A549 (cell line): ENCODE measurements around the gene GAMT. TPM values are rescaled to one million over a fixed set of nuclear protein-coding genes. Genes with fewer than 3 reads are reported as not detected.

ENCODE experiments used
- ATAC-seq, 2 experiments: fragments of 200-7000 bp in 1 of 2; fragments of >200 bp in 1 of 2; cut with Nextera tagmentation in 1 of 2; cut with Tn5 transposase in 1 of 2; 3 replicates each; pipeline versions ENCODE4 v1.8.0 to v1.9.1; 2018 to 2020; ENCODE audit warnings: mild to moderate bottlenecking in 1 of 2, moderate library complexity in 1 of 2
- CTCF ChIA-PET: fragments of 300-600 bp; sonication (Branson Sonifier 250); formaldehyde crosslinking; extraction: SDS; loops from one replicate; lab custom pipeline; 2021; ENCODE audit warnings: antibody characterized with exemption, inconsistent platforms; lab: Yijun Ruan, JAX
- POLR2A ChIA-PET: fragments of 350-600 bp; formaldehyde crosslinking; extraction: SDS; loops from one replicate; lab custom pipeline; 2021; ENCODE audit warnings: antibody characterized with exemption, inconsistent platforms; lab: Yijun Ruan, JAX
- DNase-seq, 2 experiments: peaks; one replicate each; pipeline versions ENCODE4 v3.0.0 to v3.0.0-alpha.2; 2011 to 2016; ENCODE audit warnings: low read depth in 1 of 2, low spot score in 1 of 2
- FAIRE-seq: peaks from 2 replicates; lab custom pipeline; 2011; peaks lifted over from hg19 to GRCh38; lab: Jason Lieb, UNC
- H3K27ac ChIP-seq, 2 experiments: fragments of >200 bp; sonication (Bioruptor Twin); formaldehyde crosslinking; 3 replicates each; pipeline ENCODE4 v1.5.1; 2016 to 2017
- H3K4me1 ChIP-seq: fragments of >200 bp; sonication (Bioruptor Twin); formaldehyde crosslinking; 3 replicates; pipeline ENCODE4 v1.6.1; 2016
- H3K4me2 ChIP-seq: fragments of >200 bp; sonication (Bioruptor Twin); formaldehyde crosslinking; 3 replicates; pipeline ENCODE4 v1.6.1; 2016
- H3K4me3 ChIP-seq: fragments of >200 bp; sonication (Bioruptor Twin); formaldehyde crosslinking; 3 replicates; pipeline ENCODE4 v1.5.1; 2016
- H3K9me3 ChIP-seq: fragments of >200 bp; sonication (Bioruptor Twin); formaldehyde crosslinking; 3 replicates; pipeline ENCODE4 v1.6.1; 2016
- ATOH8 ChIP-seq: fragments of 250-450 bp; sonication (Bioruptor Pico); IDR thresholded peaks from 2 replicates; pipeline ENCODE4 v1.5.0; 2020; ENCODE audit warnings: low read depth, mild to moderate bottlenecking, moderate library complexity
- BHLHE40 ChIP-seq: IDR thresholded peaks from 2 replicates; pipeline ENCODE4 v1.6.1; 2012; ENCODE audit warnings: low read depth, low read length, inconsistent platforms
- CHD4 ChIP-seq: fragments of 200-600 bp; sonication (generic); IDR thresholded peaks from 2 replicates; pipeline ENCODE4 v1.6.1; 2016; ENCODE audit warnings: antibody characterized with exemption, mild to moderate bottlenecking, borderline replicate concordance
- CTCF ChIP-seq: fragments of >200 bp; sonication (Bioruptor Twin); formaldehyde crosslinking; IDR thresholded peaks from 3 replicates; pipeline ENCODE4 v1.5.1; 2016
- E2F6 ChIP-seq: IDR thresholded peaks from 2 replicates; pipeline ENCODE4 v1.6.1; 2012; ENCODE audit warnings: low read depth, borderline replicate concordance
- EHF ChIP-seq: fragments of 250-450 bp; sonication (Bioruptor Pico); IDR thresholded peaks from 2 replicates; pipeline ENCODE4 v1.5.0; 2020; ENCODE audit warnings: mild to moderate bottlenecking
- EHMT2 ChIP-seq: fragments of 200-600 bp; sonication (generic); IDR thresholded peaks from 2 replicates; pipeline ENCODE4 v1.6.1; 2016; ENCODE audit warnings: antibody characterized with exemption, low read depth, mild to moderate bottlenecking, moderate library complexity
- ELK1 ChIP-seq: fragments of 150-350 bp; IDR thresholded peaks from 2 replicates; pipeline ENCODE4 v1.6.1; 2014; ENCODE audit warnings: low read depth, mild to moderate bottlenecking, low read length
- EP300 ChIP-seq, 2 experiments: fragments of >200 bp; sonication (Bioruptor Twin); formaldehyde crosslinking; IDR thresholded peaks; 2 replicates in 1 of 2; 3 replicates in 1 of 2; pipeline ENCODE4 v1.6.1; 2016 to 2017
- ESRRA ChIP-seq: fragments of 150-350 bp; IDR thresholded peaks from 2 replicates; pipeline ENCODE4 v1.6.1; 2014; ENCODE audit warnings: mild to moderate bottlenecking, low read length, borderline replicate concordance
- FOSL2 ChIP-seq, 2 experiments: fragments of 450-650 bp in 1 of 2; fragments of >200 bp in 1 of 2; sonication (Bioruptor Twin) in 1 of 2; formaldehyde crosslinking; IDR thresholded peaks; 2 replicates each; pipeline versions ENCODE4 v1.5.0 to v1.6.1; 2016 to 2020; ENCODE audit warnings: mild to moderate bottlenecking in 1 of 2, moderate library complexity in 1 of 2
- FOXS1 ChIP-seq: fragments of 250-450 bp; sonication (Bioruptor Pico); IDR thresholded peaks from 2 replicates; pipeline ENCODE4 v1.5.0; 2020; ENCODE audit warnings: mild to moderate bottlenecking, moderate library complexity
- HMGXB4 ChIP-seq: fragments of 250-450 bp; sonication (Bioruptor Pico); IDR thresholded peaks from 2 replicates; pipeline ENCODE4 v1.5.0; 2021; ENCODE audit warnings: mild to moderate bottlenecking, moderate library complexity, borderline replicate concordance
- JUN ChIP-seq, 2 experiments: fragments of >200 bp; sonication (Bioruptor Twin); formaldehyde crosslinking; IDR thresholded peaks; 2 replicates in 1 of 2; 3 replicates in 1 of 2; pipeline ENCODE4 v1.6.1; 2016 to 2017
- KDM1A ChIP-seq: fragments of 200-600 bp; sonication (generic); IDR thresholded peaks from 2 replicates; pipeline ENCODE4 v1.6.1; 2016; ENCODE audit warnings: low read depth, mild to moderate bottlenecking
- KDM5A ChIP-seq: fragments of 200-600 bp; sonication (generic); IDR thresholded peaks from 2 replicates; pipeline ENCODE4 v1.6.1; 2016; ENCODE audit warnings: antibody characterized with exemption, mild to moderate bottlenecking
- MAFK ChIP-seq: fragments of 450-650 bp; IDR thresholded peaks from 2 replicates; pipeline ENCODE4 v1.6.1; 2014; ENCODE audit not compliant: partially characterized antibody
- NFE2L2 ChIP-seq: fragments of 150-350 bp; conservative IDR thresholded peaks from 2 replicates; pipeline ENCODE4 v1.6.1; 2014; ENCODE audit warnings: low read length
- PBX3 ChIP-seq: IDR thresholded peaks from 2 replicates; pipeline ENCODE4 v1.6.1; 2012
- PHF8 ChIP-seq: fragments of 200-600 bp; sonication (generic); IDR thresholded peaks from 2 replicates; pipeline ENCODE4 v1.6.1; 2016; ENCODE audit warnings: low read depth, mild to moderate bottlenecking, antibody characterized with exemption, moderate library complexity, borderline replicate concordance
- POLR2A ChIP-seq: IDR thresholded peaks from 2 replicates; pipeline ENCODE4 v1.6.1; 2012; ENCODE audit warnings: mild to moderate bottlenecking, low read length
- RAD21 ChIP-seq, 2 experiments: fragments of >200 bp in 1 of 2; sonication (Bioruptor Twin) in 1 of 2; formaldehyde crosslinking in 1 of 2; IDR thresholded peaks in 1 of 2; conservative IDR thresholded peaks in 1 of 2; 2 replicates in 1 of 2; 3 replicates in 1 of 2; pipeline ENCODE4 v1.6.1; 2012 to 2018; ENCODE audit warnings: inconsistent platforms in 1 of 2
- REST ChIP-seq: fragments of 200-600 bp; sonication (generic); IDR thresholded peaks from 2 replicates; pipeline ENCODE4 v1.6.1; 2016; ENCODE audit warnings: antibody characterized with exemption, mild to moderate bottlenecking, moderate library complexity
- SMC3 ChIP-seq: fragments of >200 bp; sonication (Bioruptor Twin); formaldehyde crosslinking; IDR thresholded peaks from 3 replicates; pipeline ENCODE4 v1.6.1; 2018; ENCODE audit warnings: inconsistent platforms
- SREBF2 ChIP-seq: fragments of 450-650 bp; IDR thresholded peaks from 2 replicates; pipeline ENCODE4 v1.6.1; 2014; ENCODE audit warnings: mild to moderate bottlenecking, moderate library complexity
- TP53 ChIP-seq: fragments of 250-450 bp; sonication (Bioruptor Pico); IDR thresholded peaks from 2 replicates; pipeline ENCODE4 v1.5.0; 2021; ENCODE audit warnings: mild to moderate bottlenecking, moderate library complexity
- ZNF302 ChIP-seq: fragments of 250-450 bp; sonication (Bioruptor Pico); IDR thresholded peaks from 2 replicates; pipeline ENCODE4 v1.9.0; 2021; ENCODE audit warnings: inconsistent platforms, mild to moderate bottlenecking, moderate library complexity
- WGBS: methylation state at CpG from one replicate; pipeline ENCODE4 v1.1.6; 2017; ENCODE audit errors: missing lambda C conversion rate; 5-methylcytosine and 5-hydroxymethylcytosine counted together
- polyA plus RNA-seq, 4 experiments: library from polyadenylated mRNA; depleted of rRNA in 3 of 4; stranded (reverse); fragments of >200 nt; fragmentation: RNase III in 1 of 4; extraction: RNeasy Plus Mini Kit Qiagen cat#74134 plus additional on column Dnase treatment in 1 of 4; gene quantifications; 2 replicates in 3 of 4; 3 replicates in 1 of 4; pipeline ENCODE4 v1.2.3, GENCODE V29; 2011 to 2017

Gene GAMT
- polyA plus RNA-seq, 2 of the 4 experiments (the other 2 are of a cell fraction) = 13.6 to 26.0 TPM

GRCh38 chr19:1445185-1445931 is 44.0 kb upstream of the GAMT start:
- H3K4me3 ChIP-seq = peak overlapping the region; percentile 63
- ATAC-seq = peak; percentile 58 to 84
- WGBS = 0% methylated on average over 1 of the region's 70 CpGs
- CTCF ChIA-PET = interaction anchor here (0.6 to 2.9 kb wide), 27 partner anchors 9 to 381 kb away, joined by 3 to 34 read pairs (median 3); partner anchors contain the start of gene FAM174C
- POLR2A ChIA-PET = interaction anchor here (0.7 to 1.9 kb wide), 4 partner anchors 8 to 177 kb away, joined by 3 to 5 read pairs (median 3); partner anchors contain the start of gene CIRBP
- FAIRE-seq = no peak
- H3K9me3 ChIP-seq = no peaks in the 10 kb centered on the region
- H3K27ac ChIP-seq = peak overlapping the region; percentile 79 to 96
- H3K4me2 ChIP-seq = peak overlapping the region; percentile 91
- peak; percentile 70 to 84 for DNase-seq
- H3K4me1 ChIP-seq = peaks cover 48% of the 10 kb centered on the region
- TF ChIP-seq EHF (CRISPR knock-in tag) (no peak), PBX3 (no peak), PHF8 (0 out of 2 replicates have a peak, but pooled peaks have one; percentile 8), ELK1 (no peak), CTCF (peak; percentile 69), TP53 (no peak), REST (no peak), RAD21 (conservative IDR thresholded peaks at IDR 0.05 in 1 of 2, IDR thresholded peaks at IDR 0.05 in 1 of 2) (peak; percentile 26 to 37), MAFK (no peak), KDM1A (no peak), ATOH8 (no peak), EP300 (IDR thresholded peaks at IDR 0.05) (no peak), KDM5A (no peak), JUN (IDR thresholded peaks at IDR 0.05) (peak in 1 of 2 experiments; percentile 64; a peak in 1 of 5 replicates), ZNF302 (no peak), NFE2L2 (no peak), FOXS1 (no peak), BHLHE40 (no peak), SREBF2 (no peak), ESRRA (no peak), EHMT2 (no peak), SMC3 (peak; percentile 37; the same call in 2 of the 3 replicates), E2F6 (peak; percentile 35; the same call in 1 of the 2 replicates), FOSL2 (IDR thresholded peaks at IDR 0.05) (no peak), FOSL2 (CRISPR knock-in tag; IDR thresholded peaks at IDR 0.05) (peak; percentile 80), CHD4 (peak; percentile 64; the same call in 1 of the 2 replicates), HMGXB4 (CRISPR knock-in tag) (no peak), POLR2A (peak; percentile 7; the same call in 1 of the 2 replicates)
